HG03175 (cell line): ENCODE data around the gene VPS39.
"Not testable (repeated sequence)": the region's sequence is repeated elsewhere in the genome, so short reads cannot be mapped to it uniquely, and the experiment has no call there.

Experiments
- ATAC-seq: cut with Tn5 transposase; IDR thresholded peaks from one replicate; pipeline ENCODE4 v1.9.1; 2021; ENCODE audit warnings: mild to moderate bottlenecking, moderate library complexity; ENCODE audit not compliant: unreplicated experiment

The VPS39 gene, protein sequence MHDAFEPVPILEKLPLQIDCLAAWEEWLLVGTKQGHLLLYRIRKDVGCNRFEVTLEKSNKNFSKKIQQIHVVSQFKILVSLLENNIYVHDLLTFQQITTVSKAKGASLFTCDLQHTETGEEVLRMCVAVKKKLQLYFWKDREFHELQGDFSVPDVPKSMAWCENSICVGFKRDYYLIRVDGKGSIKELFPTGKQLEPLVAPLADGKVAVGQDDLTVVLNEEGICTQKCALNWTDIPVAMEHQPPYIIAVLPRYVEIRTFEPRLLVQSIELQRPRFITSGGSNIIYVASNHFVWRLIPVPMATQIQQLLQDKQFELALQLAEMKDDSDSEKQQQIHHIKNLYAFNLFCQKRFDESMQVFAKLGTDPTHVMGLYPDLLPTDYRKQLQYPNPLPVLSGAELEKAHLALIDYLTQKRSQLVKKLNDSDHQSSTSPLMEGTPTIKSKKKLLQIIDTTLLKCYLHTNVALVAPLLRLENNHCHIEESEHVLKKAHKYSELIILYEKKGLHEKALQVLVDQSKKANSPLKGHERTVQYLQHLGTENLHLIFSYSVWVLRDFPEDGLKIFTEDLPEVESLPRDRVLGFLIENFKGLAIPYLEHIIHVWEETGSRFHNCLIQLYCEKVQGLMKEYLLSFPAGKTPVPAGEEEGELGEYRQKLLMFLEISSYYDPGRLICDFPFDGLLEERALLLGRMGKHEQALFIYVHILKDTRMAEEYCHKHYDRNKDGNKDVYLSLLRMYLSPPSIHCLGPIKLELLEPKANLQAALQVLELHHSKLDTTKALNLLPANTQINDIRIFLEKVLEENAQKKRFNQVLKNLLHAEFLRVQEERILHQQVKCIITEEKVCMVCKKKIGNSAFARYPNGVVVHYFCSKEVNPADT

DNA sequence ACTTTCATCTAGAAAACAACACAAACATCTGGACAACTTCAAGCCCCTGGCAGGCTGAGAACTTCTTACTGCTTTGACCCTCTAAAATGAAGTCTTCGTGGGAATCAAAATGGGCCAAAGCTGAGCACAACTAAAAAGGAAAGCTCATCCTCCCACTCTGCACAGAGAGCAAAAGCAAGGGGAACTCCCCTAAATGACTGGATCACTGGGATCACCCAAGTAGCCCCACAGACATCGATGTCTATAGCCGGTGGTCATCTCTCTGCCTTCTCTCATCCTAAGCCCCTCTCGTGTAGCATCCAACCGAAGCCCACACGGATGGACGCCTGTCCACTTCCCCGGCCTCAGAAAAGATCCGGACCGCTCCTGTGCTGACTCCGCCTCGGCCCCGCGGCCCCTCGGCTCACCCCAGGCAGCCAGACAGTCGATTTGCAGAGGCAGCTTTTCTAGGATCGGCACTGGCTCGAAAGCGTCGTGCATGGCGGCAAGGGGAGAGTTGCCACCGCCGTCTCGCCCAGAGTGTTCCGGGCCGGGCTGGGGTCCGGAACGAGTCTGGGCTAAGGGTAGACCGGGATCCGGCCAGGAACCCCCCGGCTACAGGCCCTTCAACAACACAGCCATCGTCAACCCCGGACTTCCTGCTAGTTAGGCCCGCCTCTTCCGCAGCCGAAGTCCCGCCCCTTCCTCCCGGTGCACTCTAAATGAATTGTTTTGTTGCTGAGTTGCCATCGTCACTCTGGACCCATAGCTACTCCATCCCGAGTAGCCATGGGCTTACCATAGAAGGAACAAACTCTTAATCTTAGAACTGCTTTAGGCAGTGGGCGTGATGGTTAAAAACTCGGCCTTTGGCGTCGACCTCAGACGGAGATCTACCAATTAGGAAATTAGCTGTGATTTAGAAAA lies at the start of gene VPS39:
Gene VPS39 (minus strand): TSS at position 631 of the 906 bp plus-strand sequence. CDS start 151 bp downstream, at position 480.
- peak; percentile 96 for ATAC-seq

- ATAC-seq = no peak
Observed at GRCh38 chr15:42253300-42253699, 45.2 kb upstream of the VPS39 start.

- no peak for ATAC-seq
Observed at GRCh38 chr15:42240823-42241222, 32.7 kb upstream of the VPS39 start.

DNA sequence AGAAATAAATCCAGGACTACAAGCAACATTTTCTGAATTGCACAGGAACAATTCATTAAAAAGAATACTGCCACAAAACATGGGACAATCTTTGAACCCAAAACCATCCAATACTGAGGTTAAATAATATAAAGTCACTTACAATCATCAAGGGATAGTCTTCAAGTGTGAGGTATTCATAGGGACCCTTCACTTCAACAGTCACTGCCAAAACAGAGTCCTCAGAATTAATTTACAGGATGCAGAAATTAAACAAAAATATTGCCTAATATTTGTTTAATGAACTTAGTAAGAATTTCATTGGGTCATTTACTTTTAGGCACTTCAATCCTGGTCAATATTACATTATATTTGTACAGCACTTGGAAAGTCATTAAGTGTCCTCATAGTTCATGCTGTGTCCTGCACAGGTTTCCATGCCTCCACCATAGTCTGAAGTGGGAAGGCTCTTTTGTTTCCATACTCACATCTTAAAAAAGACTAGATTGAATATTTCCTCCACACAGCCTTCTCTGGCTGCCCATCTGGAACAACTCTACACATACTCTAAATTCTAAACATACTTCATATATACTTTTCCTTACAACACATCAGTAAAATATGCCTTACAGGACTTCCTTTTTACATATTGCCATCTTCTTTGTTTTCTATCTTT lies 31.6 kb upstream of the VPS39 start:
- ATAC-seq = no peak

DNA sequence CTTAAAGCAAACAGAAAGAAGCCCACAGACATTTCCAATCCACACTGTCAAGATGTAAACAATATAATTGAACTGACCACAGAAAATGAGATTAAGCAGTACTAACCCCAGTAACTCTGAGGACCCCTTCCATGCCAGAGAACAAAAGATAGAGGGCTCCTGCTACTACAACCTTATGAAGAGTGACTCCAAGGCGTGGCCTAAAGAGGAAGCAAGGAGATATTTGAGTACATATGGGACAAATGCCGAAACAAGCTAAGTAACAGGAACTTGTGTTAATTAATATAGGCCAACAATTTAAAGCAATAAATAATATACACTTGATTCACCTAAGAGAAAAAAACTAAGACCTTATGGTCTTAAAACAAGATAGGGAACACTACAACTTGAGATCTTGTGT lies 25.0 kb upstream of the VPS39 start:
- no peak for ATAC-seq

- no peak for ATAC-seq
Observed at GRCh38 chr15:42232606-42233005, 24.5 kb upstream of the VPS39 start.

- no peak for ATAC-seq
Observed at GRCh38 chr15:42231088-42231487, 23.0 kb upstream of the VPS39 start.

DNA sequence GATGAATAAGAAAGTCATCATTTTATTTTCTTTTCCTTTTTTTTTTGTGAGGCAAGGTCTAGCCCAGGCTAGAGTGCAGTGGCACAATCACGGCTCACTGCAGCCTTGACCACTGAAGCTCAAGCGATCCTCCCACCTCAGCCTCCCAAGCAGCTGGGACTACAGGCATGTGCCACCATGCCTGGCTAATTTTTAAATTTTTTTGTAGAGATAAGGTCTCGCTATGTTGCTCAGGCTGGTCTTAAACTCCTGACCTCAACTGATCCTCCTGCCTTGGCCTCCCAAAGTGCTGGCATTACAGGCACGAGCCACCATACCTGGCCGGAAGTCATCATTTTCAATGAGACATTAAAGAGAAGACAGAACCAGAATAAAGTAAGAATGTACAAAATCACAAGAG lies 20.9 kb upstream of the VPS39 start:
- ATAC-seq = not testable (repeated sequence)

GRCh38 chr15:42228036-42228435 lies 19.9 kb upstream of the VPS39 start:
- no peak for ATAC-seq

DNA sequence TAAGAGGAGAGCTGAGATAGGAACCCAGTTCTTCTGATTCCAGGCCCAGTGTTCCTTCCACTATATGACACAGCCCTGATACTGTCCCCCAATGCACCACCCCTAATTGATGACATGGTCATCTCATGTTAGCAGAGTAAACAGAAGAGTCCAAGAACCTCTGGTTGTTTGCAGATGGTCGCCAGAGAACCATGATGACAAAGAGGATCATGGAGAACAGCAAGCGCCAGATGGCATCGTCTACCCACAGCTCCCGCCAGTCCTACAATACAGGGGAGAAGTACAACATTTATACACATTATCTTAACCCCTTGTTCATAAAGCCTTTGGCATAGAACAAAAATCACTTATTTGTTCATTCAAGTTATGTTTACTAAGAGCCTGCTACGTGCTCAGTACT lies 18.5 kb upstream of the VPS39 start:
- no peak for ATAC-seq

DNA sequence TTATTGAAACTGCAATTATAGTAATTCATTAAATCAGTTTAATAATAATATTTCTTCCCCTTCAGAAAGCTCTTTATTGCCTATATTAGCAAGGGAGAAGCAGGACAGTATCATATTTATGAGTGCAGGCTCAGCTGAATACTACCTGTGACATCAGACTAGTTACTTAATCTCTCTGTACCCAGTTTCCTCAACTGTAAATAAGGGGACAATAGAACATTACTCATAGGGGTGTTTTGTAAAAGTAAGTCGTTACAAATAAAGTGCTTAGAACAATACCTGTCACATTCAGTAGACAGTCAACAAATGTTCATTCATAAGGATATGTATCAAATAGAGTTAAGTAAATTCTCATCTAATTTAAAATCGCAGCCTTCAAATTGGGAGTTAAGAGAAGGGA lies 12.1 kb upstream of the VPS39 start:
- ATAC-seq = no peak

DNA sequence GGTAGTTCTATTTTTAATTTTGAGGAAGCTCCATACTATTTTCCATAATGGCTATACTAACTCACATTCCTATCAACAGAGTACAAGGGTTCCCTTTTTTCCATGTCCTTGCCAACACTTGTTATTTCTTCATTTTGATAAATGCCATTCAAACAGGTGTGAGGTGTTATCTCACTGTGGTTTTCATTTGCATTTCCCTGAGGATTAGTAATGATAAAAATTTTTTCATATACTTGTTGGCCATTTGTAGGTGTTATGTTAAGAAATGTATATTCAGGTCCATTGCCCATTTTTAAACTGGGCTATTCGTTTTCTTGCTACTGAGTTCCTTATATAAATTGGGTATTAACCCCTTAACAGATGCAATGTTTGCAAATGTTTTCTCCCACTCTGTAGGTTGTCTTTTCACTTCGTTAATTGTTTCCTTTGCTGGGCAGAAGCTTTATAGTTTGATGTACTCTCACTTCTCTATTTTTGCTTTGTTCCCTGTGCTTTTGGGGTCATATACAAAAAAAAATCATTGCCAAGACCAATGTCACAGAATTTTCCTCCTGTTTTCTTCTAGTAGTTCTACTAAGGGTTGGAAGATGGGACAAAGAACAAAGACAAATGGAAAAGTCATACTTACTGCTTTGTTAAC lies 11.0 kb upstream of the VPS39 start:
- ATAC-seq = no peak

GRCh38 chr15:42217568-42217967 lies 9.5 kb upstream of the VPS39 start:
- no peak for ATAC-seq

GRCh38 chr15:42215913-42216829 lies 8.1 kb upstream of the VPS39 start:
- ATAC-seq = no peak

DNA sequence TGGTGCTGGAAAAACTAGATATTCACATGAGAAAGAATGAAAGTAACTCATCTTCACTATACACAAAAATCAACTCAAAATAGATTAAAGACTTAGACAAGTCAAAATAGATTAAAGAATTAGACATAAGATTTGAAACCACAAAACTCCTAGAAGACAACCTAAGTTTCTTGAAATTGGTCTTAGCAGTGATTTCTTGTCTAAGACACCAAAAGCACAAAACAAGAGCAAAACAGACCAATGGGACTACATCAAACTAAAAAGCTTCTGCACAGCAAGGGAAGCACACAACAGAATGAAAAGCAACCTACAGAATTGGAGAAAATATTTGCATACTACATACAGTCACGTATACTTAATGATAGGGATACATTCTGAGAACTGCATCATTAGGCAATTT lies 6.5 kb upstream of the VPS39 start:
- no peak for ATAC-seq

- no peak for ATAC-seq
Observed at GRCh38 chr15:42213511-42213910, 5.4 kb upstream of the VPS39 start.

DNA sequence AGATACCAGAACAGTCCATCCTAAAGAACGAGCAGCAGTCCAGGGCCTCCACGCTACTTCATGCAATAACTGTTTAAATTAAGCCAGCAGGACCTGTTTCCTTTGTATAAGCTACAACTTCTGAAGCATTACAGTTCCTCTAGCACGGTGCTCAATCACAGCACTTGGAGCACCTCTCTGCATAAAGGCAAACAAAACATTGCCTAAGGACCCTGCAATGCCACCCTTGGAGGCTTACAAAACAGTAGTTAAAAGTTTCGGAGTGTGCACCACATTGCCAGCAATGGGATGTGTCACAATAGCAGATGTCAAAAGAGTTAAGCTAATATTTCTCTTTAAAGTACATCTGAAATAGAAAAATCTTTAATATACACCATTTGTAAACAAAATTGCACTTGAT lies 2.6 kb upstream of the VPS39 start:
- ATAC-seq = no peak

DNA sequence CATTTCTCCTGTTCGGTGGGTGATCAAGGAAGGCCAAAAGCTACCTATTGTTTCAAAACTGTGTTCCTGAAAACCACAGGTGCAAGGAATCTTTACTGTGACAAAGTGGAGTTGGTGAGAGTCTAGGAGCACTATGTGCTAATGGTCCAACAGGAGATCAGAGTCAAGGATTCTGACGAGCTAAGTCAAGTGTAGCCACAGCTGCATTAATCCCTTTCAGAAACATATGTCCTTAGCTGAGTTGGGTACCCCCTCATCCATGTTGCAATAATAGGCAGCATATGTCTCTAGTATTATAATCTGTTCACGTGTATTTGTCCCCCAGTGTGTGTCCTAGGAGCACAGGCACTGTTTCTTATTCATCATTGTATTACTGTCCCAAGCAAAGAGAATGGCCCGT lies 1.7 kb downstream of the VPS39 start:
- ATAC-seq = no peak

GRCh38 chr15:42203891-42204290 lies 4.2 kb downstream of the VPS39 start:
- no peak for ATAC-seq
